ENCODE results near the gene NOS3.
A peak's percentile ranks its signal among the peaks of the same experiment; 100 is the strongest.
"Not testable (repeated sequence)": the region's sequence is repeated elsewhere in the genome, so short reads cannot be mapped to it uniquely, and the experiment has no call there.

NOS3 gene

DNA sequence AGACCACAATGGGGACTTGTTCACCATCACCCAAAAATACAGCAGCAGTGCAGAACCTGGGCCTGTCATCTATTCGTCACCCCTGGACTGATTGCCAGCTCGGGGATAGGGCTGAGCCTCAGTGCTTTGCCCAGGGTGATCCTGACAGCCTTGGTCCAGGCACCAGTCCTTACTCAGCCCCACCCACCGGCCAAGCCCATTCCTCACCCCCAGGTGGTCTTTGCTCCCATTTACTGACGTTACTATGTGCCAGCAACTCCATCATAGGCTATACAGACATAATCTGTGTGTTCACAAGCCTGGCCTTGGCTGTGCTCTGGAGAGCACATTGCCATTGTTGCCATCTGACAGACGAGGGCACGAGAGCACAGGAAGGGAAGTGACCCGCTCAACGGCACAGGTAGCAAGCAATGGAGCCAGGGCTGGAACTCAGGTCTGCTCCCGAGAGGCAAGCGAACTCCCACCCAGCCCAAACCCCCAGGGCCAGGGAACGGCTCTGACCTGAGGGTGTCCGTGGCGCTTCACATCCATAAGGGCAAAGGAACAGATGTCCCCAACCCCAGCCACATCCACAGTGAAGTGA, 26.6 kb downstream of the NOS3 start:
- no peak for DNase-seq (ENCODE audit: low read depth, low spot score)

DNA sequence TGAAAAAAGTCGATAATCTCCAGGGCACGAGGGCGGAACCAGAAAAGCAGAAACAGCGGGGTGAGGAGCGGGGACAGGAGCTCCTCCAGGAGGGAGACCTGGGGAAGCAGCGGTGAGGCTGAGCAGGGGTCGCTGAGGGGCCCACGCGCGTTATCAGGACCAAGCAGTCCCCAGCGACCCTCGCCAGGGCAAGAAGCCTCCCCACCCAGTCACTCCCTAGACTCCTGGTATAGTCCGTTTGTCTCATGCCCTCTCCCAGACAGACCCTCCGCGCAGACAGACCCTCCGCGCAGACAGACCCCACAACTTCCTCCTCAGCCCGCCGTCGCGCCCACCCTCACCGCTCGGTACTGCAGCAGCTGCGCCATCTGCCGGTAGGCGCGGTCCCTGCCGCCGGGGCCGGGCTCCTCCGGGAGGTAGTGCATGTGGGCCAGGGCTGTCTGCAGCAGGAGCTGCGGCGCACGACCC, 27.2 kb downstream of the NOS3 start:
- no peak for DNase-seq (ENCODE audit: low read depth, low spot score)

DNA sequence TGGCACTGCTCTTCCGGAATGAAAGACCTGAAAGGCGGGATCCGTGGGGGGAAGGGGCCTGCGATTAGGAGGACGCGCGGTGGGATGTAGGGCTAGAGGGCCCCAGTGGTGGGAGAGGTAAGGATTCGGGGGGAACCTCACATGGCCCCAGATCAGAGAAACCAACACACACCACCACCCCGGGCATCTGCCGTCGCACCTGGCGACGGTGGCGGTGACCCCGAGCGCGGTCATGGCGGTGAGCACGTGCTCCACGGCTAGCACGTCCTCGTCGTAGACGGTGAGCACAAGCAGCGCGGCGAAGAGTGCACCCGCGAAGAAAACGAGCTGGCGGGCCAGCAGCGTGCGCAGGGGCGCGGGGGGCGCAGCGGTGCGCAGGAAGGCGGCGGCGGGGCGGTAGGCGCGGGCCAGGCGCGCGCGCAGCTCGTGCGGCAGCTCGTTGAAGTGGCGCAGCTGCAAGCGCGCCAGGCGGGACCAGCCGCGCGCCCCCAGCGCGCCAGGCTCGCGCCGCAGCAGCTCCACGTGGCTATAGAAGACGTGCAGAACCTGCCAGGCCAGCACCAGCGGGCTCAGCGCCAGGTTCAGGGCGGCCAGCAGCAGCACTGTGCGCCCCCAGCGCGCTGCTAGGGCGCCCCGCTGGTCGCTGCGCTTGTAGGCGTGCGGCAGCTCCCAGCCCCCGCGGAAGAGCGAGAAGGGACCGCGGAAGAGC, 27.8 kb downstream of the NOS3 start:
- DNase-seq (ENCODE audit: low read depth, low spot score) = no peak

DNA sequence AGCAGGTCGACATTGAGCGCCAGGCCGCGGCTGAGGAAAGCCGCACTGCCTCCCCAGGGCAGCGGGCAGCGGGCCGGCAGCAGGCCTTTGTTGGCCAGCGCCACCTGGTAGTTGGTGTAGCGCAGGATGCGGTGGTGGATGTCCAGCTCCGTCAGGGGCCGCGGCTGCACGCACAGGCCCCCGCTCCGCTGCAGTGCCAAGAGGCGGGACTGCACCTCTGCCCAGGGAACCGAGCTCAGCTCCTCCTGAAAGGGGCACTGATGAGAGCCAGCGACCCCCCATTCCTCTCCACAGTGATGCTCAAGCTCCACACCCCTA, 28.3 kb downstream of the NOS3 start:
- no peak for DNase-seq (ENCODE audit: low read depth, low spot score)

DNA sequence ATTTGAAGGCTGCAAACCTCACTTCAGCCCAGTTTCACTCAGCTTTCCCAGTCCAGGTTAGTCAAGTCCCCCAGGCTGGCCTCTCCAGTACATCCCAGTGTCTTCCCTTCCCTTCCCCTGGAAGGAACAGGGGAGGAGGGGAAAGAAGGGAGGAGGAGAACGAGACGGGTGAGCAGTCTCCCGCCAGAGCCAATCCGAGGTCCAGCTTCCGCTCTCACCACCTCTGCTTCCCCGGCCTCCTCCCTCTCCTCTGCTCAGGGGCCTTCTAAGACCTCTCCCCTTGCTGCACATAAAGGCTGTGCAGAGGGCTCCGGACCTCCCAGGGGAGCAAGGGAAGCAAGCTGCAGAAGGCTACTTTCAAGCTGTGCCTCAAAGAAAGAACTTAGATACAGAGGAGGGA, 29.4 kb downstream of the NOS3 start:
- no peak for DNase-seq (ENCODE audit: low read depth, low spot score)

DNA sequence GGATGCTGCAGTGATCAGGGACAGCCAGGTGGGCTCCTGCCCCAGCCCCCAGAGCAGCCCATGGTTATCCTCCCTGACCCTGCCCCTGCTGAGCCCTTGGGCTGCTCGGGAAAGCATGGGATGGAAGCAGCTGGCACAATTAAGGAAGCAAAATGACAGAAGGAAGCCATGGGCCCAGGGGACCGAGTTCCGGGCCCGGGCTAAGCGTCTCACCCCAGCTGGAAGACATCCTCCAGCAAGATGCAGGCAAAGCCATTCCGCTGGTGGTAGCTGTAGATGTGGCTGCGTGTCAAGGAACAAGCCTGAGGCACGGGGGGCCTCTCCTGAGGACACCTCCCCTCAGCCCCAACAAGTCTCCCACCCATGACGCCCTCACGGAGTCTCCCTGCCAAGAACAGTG, 32.4 kb downstream of the NOS3 start:
- DNase-seq (ENCODE audit: low read depth, low spot score) = no peak

DNA sequence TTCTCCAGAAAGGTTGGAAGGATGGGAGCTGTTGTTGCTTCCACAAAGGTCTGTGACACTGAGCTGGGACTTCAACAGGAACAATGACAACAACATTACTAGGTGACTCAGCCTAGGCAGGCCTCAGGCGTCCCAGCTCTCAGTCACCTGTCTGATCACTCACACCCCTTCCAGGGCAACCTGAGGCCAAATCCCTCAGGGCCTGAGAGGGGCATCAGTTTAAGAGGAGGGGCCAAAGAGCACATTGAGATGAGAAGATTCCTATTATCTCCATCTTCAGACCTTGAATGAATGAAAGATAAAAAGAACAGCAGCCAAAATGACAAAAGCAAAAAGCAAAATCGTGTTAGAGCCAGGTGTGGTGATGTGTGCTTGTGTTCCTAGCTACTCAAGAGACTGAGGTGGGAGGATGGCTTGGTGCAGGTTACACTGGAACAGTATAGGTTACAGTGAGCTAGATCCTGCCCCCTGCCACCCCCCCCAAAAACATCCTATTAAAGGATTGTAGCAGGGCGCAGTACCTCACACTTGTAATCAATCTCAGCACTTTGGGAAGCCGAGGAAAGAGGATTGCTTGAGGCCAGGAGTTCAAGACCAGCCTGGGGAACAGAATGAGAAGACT, 33.7 kb downstream of the NOS3 start, which contains the start of gene ATG9B:
Gene ATG9B, minus strand, starts transcription at position 60 of the 622 bp plus-strand sequence. CDS start 71 bp downstream, outside the sequence.
- no peak for DNase-seq (ENCODE audit: low read depth, low spot score)

DNA sequence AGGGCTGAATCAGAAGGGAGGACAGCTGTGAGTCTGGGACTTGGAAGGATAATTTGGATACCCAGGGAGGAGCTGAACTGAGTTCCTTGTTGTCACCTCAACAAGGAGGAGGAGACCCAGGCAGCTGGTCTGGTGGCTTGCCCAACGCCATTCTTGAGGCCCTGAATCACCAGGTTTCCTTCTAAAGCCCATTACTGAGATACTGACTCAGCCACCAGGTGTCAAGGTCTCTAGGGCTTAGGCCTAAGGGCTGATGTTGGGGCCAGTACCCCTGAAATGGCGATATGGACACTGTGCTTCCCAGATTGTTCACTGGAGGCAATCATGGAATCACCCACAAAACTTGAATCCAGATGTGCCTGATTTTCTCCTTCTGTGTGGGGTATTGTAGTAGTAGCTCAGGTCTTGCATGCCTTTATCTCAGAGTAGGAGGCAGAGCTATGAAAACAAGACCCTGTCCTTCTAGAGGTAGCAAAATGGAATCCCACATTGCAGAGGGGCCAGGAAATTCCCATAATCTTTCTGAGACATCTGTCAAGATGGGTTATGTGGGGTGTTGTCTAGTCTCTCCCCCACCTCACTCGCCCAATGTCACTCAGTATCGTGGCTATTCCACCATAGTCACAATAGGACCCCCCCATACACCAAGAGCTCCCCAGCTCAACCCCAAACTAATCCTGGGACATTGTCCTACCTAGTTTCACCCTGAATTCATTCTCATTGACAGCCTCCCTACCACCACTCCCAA, 35.3 kb downstream of the NOS3 start:
- DNase-seq (ENCODE audit: low read depth, low spot score) = no peak

DNA sequence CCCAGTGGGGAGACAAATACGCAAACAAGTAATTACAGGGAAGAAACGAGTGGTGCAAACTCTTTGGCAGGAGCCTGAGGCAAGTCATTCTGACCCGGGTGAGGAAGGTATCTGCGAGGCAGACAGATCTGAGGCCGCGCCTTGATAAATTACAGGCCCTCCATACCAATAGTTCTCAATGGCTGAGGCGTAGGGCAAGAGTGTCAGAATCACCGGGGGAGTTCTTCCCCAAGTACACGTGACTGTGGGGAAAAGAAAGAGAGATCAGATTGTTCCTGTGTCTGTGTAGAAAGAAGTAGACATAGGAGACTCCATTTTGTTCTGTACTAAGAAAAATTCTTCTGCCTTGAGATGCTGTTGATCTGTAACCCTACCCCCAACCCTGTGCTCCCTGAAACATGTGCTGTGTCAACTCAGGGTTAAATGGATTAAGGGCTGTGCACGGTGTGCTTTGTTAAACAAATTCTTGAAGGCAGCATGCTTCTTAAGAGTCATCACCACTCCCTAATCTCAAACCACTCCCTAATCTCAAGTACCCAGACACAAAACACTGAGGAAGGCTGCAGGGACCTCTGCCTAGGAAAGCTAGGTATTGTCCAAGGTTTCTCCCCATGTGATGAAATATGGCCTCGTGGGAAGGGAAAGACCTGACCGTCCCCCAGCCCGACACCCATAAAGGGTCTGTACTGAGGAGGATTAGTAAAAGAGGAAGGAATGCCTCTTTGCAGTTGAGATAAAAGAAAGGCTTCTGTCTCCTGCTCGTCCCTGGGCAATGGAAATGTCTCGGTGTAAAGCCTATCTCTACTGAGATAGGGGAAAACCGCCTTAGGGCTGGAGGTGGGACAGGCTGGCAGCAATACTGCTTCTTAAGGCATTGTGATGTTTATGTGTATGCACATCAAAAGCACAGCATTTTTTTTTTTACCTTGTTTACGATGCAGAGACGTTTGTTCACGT, 36.2 kb downstream of the NOS3 start:
- DNase-seq (ENCODE audit: low read depth, low spot score) = not testable (repeated sequence)

DNA sequence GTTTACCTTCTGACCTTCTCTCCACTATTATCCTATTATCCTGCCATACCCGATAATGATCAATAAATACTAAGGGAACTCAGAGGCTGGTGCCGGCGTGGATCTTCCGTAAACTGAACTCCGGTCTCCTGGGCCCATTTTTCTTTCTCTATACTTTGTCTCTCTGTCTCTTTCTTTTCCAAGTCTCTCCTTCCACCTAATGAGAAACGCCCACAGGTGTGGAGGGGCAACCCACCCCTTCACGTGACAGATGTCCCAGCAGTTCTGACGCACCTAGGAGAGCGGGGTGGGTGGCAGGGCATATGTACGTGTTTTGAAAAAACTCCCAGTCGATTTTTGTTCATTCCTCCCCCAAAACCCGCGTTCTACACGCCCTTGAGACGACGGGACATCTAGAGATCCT, 36.9 kb downstream of the NOS3 start:
- not testable (repeated sequence) for DNase-seq (ENCODE audit: low read depth, low spot score)

DNA sequence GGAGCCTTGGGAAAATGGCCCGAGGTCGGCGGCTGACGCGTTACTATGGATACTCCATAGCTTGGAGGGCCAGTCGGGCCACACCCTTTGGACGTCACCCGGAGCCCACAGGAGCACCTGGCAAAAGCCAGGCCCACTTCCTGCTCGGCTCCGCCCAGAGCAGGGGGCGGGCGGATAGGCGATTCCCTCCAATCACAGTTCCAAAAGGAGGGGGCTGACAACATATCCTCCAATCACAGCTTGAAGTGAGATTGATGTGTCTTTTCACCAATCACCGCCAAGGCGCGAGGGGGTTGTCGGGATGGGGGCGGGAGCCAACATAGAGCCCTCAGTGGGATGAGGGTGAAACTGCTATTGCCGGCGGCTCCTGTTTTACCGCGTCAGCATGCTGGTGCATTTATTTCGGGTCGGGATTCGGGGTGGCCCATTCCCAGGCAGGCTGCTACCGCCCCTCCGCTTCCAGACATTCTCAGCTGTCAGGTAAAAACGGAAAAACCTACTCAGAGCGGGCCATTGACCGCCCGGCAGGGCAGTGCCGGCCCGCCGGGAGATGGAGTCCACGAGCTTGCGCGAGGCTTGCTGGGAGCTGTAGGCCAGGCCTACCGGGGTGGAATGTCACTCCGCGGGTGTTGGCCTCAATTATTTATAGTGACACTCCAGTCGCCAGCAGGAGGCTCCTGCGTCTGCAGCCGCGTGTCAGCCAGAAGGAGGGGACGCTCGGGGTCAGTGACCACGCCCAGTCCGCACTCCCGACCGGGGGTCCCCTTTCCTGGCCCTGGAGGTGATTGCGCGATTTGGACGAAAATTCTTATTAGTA, 37.5 kb downstream of the NOS3 start, which contains the start of gene ABCB8:
Gene ABCB8, plus strand, starts transcription at position 320 of the 817 bp plus-strand sequence. Its CDS starts 66 bp downstream, at position 386.
- peak; percentile 98 for DNase-seq (ENCODE audit: low read depth, low spot score)

DNA sequence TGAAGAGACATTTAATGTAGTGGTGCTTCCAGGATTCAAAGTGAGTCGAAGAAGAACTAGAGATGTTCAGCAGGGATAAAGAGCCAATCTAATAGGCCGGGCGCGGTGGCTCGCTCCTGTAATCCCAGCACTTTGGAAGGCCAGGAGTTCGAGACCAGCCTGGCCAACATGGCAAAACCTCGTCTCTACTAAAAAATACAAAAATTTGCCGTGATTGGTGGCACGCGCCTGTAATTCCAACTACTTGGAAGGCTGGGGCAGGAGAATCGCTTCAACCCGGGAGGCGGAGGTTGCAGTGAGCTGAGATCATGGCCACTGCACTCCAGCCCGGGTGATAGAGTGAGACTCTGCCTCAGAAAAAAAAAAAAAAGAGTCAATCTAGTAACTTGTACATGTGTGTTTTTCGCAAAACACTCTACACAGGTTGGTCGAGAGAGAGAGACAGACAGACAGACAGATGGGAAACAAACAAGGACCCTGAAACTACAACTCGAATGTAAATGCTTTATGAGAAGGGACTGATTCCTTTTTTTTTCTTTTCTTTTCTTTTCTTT, 38.2 kb downstream of the NOS3 start:
- DNase-seq (ENCODE audit: low read depth, low spot score) = no peak

DNA sequence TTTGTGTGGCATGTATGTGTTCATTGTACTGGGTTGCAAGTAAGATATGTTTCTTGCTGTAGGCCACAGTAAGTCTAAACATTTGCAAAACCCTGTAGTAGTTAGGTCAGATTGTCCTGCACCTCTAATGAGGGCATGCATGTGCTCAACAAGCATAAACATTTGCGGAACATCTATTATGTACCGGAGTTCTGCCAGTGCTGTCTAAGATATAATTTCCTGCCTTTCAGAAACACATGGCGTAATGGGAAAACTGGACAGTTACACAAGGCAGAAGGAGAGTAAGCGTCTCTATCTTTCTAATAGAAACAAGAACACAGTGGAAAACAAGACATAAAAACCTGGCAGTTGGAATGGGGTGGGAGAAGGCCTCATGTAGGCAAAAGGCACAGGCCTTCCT, 40.2 kb downstream of the NOS3 start:
- no peak for DNase-seq (ENCODE audit: low read depth, low spot score)

DNA sequence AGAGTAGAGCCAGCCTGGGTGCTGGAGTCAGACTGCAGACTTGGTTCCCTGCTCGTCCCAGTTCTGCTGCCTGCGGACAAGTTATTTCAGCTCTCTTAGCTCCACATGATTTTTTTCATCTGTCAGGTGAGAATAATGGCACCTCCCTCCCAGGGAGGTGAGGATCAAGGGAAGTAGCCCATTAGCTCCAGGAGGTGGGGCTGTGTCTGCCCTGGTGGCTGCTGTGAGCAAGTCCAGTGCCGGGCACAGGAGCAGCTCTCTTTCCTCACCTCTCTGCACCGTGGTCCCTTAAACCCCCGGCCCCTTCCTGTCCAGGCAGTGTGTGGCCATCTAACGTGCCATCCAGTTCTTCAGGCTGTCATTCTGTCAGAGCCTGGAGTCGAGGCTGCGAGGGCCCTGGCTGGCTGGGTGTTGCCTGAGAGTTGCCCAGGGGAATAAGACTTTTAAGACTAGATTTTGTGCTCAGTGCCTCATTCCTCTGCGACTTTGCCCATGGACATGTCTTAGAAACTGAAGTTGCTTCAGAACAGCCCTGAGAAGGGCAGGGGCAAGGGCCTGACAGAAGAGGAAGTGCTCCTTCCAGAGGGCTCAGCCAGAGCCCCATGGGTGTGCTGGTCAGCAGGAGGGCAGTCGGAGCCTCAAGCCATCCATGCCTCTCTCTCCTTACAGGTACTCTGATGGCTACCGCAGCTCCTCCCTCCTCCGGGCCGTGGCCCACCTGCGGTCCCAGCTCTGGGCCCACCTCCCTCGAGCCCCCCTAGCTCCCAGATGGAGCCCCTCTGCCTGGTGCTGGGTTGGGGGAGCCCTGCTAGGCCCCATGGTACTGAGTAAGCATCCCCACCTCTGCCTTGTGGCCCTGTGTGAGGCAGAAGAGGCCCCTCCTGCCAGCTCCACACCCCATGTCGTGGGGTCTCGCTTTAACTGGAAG, 42.4 kb downstream of the NOS3 start:
- DNase-seq (ENCODE audit: low read depth, low spot score) = no peak

DNA sequence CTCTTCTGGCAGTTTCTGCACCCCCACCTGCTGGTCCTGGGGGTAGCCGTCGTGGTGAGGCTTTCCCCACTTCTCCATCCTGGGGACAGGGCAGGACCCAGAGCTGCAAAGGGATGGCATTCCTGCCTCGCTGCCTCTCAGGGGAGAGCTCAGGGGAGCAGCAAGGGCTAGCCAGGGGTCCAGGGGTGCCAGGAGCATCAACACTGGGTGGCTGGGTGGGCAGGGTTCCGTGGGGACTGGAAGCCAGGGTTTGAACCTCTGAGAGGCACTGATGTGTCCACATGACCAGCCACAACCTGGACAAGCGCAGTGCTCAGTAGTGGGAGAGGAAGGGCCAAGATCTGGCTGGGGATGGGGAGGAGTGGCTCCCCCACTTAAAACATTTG, 43.0 kb downstream of the NOS3 start:
- DNase-seq (ENCODE audit: low read depth, low spot score) = no peak

DNA sequence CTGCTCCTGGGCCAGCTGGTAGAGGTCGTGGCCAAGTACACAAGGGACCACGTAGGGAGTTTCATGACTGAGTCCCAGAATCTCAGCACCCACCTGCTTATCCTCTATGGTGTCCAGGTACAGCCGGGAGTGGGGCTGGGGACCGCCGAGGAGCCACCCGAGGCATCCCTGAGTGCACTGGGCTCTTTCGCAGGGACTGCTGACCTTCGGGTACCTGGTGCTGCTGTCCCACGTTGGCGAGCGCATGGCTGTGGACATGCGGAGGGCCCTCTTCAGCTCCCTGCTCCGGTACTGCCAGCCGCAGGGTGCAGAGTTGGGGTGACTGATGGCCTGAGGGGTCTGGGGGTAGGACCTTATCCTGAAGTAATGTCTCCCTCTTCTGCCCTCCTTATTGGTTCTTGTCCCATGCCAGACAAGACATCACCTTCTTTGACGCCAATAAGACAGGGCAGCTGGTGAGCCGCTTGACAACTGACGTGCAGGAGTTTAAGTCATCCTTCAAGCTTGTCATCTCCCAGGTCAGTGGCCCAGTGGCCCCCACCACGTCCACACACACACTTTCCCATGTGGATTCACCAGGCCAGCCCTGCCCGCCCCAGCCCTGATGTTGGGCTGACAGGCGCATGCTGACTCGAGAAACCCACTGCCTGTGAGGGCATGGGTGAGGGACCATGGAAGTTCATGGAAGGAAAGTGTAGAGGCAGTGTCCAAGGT, 43.7 kb downstream of the NOS3 start:
- DNase-seq (ENCODE audit: low read depth, low spot score) = no peak

DNA sequence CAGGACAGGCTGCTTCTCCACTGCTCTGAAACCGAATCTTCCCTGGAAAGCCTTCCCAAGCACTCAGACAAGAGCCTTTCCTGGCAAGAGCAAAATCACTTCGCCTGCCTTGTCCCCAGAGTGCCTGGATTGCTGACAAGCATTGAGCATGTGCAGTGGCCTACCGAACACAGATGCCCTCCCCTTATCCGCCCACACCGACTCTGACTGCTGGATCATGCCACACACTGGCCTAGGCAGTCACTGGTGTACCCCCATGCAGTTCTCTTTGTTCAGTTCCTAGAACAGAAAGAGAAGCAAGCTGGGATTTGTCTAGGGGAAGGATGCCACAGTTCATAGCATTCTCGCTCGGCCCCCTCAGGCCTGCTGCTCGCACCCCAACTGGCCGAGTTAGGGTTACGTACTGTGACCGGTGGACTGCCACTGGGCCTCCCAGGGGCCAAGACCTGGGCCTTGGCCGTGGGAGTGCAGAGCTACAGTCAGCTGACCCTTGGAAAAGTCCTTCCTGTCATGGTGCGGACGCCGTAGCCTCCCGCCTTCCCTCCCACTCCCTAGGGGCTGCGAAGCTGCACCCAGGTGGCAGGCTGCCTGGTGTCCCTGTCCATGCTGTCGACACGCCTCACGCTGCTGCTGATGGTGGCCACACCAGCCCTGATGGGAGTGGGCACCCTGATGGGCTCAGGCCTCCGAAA, 44.4 kb downstream of the NOS3 start:
- no peak for DNase-seq (ENCODE audit: low read depth, low spot score)

DNA sequence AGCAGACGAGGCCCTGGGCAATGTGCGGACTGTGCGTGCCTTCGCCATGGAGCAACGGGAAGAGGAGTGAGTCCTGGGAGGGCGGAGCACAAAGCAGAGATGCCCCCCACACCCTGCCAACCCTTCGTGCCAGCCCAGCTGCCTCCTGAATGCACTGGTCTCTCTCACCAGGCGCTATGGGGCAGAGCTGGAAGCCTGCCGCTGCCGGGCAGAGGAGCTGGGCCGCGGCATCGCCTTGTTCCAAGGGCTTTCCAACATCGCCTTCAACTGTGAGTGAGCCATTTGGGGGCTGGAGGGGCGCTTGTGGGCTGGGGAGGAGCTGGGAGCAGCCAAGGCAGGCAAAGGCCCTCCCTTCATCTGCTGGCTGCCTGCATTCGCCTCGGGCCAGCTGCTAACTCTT, 45.1 kb downstream of the NOS3 start:
- no peak for DNase-seq (ENCODE audit: low read depth, low spot score)

Data from brain pericyte (primary cell).